Ishikawa (cell line): ENCODE data around the gene UNC5B.

Experiments
- CEBPB ChIP-seq: IDR thresholded peaks from 2 replicates; pipeline ENCODE4 v1.6.1; 2012
- CREB1 ChIP-seq: IDR thresholded peaks from 2 replicates; pipeline ENCODE4 v1.6.1; 2012; ENCODE audit warnings: low read depth
- EP300 ChIP-seq: IDR thresholded peaks from 2 replicates; pipeline ENCODE4 v1.6.1; 2012; ENCODE audit warnings: borderline replicate concordance
- RAD21 ChIP-seq: IDR thresholded peaks from 2 replicates; pipeline ENCODE4 v1.6.1; 2012; ENCODE audit warnings: low read depth
- TAF1 ChIP-seq: IDR thresholded peaks from 2 replicates; pipeline ENCODE4 v1.6.1; 2012; ENCODE audit warnings: low read depth, mild to moderate bottlenecking
- YY1 ChIP-seq: IDR thresholded peaks from 2 replicates; pipeline ENCODE4 v1.6.1; 2012; ENCODE audit warnings: low read depth
- TF ChIP-seq, protein P1 (sequence below): IDR thresholded peaks from 2 replicates; pipeline ENCODE4 v1.6.1; 2012
- TF ChIP-seq, protein P2 (sequence below): IDR thresholded peaks from 2 replicates; pipeline ENCODE4 v1.6.1; 2012; ENCODE audit warnings: low read depth, mild to moderate bottlenecking

DNA sequence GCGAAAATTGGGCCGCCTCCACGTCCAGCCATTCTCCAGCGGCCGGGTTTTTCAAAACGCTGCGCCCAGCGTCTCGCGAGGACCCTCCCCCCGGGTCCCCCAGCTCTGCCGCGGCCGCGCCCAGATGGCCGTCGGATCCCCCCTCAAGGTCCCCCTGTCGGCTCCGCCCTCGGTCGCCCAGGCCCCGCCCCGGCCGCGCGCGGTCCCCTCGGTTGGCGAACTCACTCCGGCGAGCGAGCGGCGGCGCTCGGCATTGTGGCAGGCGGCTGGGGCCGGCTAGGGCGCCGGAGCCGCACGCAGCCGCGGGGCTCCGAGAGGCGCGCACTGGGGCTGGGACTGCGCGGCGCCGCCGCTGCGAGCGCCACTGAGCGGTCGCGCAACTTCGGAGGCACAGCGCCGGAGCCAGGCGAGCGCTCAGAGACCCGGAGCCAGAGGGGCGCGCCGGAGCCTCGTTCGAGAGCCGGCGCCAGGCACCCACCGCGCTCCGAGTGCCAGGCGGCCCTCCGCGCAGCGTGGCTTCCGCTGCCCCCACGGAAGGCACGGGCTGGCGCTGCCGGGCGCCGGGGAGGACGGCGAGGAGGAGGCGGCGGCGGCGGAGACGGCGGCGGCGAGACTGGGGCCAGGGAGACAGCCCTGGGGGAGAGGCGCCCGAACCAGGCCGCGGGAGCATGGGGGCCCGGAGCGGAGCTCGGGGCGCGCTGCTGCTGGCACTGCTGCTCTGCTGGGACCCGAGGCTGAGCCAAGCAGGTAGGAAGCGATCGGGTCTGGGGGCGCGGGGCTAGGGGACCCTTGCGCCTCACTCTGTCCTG is at the start of gene UNC5B:
- TF ChIP-seq YY1 (no peak), RAD21 (no peak), EP300 (no peak), TAF1 (peak; percentile 67; the same call in 1 of the 2 replicates), CREB1 (no peak), CEBPB (no peak; the same call in 1 of the 2 replicates)
- TF ChIP-seq, protein P1, sequence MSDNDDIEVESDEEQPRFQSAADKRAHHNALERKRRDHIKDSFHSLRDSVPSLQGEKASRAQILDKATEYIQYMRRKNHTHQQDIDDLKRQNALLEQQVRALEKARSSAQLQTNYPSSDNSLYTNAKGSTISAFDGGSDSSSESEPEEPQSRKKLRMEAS, result peak; percentile 48; the same call in 1 of the 2 replicates
- TF ChIP-seq, protein P2, sequence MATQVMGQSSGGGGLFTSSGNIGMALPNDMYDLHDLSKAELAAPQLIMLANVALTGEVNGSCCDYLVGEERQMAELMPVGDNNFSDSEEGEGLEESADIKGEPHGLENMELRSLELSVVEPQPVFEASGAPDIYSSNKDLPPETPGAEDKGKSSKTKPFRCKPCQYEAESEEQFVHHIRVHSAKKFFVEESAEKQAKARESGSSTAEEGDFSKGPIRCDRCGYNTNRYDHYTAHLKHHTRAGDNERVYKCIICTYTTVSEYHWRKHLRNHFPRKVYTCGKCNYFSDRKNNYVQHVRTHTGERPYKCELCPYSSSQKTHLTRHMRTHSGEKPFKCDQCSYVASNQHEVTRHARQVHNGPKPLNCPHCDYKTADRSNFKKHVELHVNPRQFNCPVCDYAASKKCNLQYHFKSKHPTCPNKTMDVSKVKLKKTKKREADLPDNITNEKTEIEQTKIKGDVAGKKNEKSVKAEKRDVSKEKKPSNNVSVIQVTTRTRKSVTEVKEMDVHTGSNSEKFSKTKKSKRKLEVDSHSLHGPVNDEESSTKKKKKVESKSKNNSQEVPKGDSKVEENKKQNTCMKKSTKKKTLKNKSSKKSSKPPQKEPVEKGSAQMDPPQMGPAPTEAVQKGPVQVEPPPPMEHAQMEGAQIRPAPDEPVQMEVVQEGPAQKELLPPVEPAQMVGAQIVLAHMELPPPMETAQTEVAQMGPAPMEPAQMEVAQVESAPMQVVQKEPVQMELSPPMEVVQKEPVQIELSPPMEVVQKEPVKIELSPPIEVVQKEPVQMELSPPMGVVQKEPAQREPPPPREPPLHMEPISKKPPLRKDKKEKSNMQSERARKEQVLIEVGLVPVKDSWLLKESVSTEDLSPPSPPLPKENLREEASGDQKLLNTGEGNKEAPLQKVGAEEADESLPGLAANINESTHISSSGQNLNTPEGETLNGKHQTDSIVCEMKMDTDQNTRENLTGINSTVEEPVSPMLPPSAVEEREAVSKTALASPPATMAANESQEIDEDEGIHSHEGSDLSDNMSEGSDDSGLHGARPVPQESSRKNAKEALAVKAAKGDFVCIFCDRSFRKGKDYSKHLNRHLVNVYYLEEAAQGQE, result no peak
